ENCODE measurements around the gene MTOR.

The MTOR gene

GRCh38 chr1:11216074-11216473 lies 46.3 kb downstream of the MTOR start:
- no peak for DNase-seq (ENCODE audit: low spot score)

- DNase-seq (ENCODE audit: low spot score): no peak
Observed at GRCh38 chr1:11215381-11216005, 46.9 kb downstream of the MTOR start.

- no peak for DNase-seq (ENCODE audit: low spot score)
Observed at GRCh38 chr1:11214698-11215380, 47.5 kb downstream of the MTOR start.

GRCh38 chr1:11211925-11212587 lies 50.3 kb downstream of the MTOR start:
- no peak for DNase-seq (ENCODE audit: low spot score)

- no peak for DNase-seq (ENCODE audit: low spot score)
Observed at GRCh38 chr1:11211461-11211860, 50.9 kb downstream of the MTOR start.

- no peak for DNase-seq (ENCODE audit: low spot score)
Observed at GRCh38 chr1:11207898-11208611, 54.3 kb downstream of the MTOR start.

- DNase-seq (ENCODE audit: low spot score): peak; percentile 9
Observed at GRCh38 chr1:11204396-11205190, 57.8 kb downstream of the MTOR start.

GRCh38 chr1:11198851-11199594 lies 63.3 kb downstream of the MTOR start:
- no peak for DNase-seq (ENCODE audit: low spot score)

GRCh38 chr1:11198257-11198656 lies 64.1 kb downstream of the MTOR start:
- DNase-seq (ENCODE audit: low spot score): no peak

- DNase-seq (ENCODE audit: low spot score): no peak
Observed at GRCh38 chr1:11197359-11197758, 65.0 kb downstream of the MTOR start.

- peak; percentile 19 for DNase-seq (ENCODE audit: low spot score)
Observed at GRCh38 chr1:11196945-11197344, 65.4 kb downstream of the MTOR start.

- DNase-seq (ENCODE audit: low spot score): no peak
Observed at GRCh38 chr1:11194407-11195176, 67.8 kb downstream of the MTOR start.

GRCh38 chr1:11193376-11193775 lies 69.0 kb downstream of the MTOR start:
- DNase-seq (ENCODE audit: low spot score): no peak

- DNase-seq (ENCODE audit: low spot score): no peak
Observed at GRCh38 chr1:11188858-11189451, 73.4 kb downstream of the MTOR start, which contains the start of gene ANGPTL7. ANGPTL7 (plus strand) TSS chr1:11189355; CDS start chr1:11189580, 225 bp downstream.

GRCh38 chr1:11188381-11188780 lies 74.0 kb downstream of the MTOR start:
- no peak for DNase-seq (ENCODE audit: low spot score)

- DNase-seq (ENCODE audit: low spot score): no peak
Observed at GRCh38 chr1:11187931-11188330, 74.4 kb downstream of the MTOR start.

- DNase-seq (ENCODE audit: low spot score): no peak
Observed at GRCh38 chr1:11187494-11187893, 74.9 kb downstream of the MTOR start.

- no peak for DNase-seq (ENCODE audit: low spot score)
Observed at GRCh38 chr1:11187000-11187399, 75.4 kb downstream of the MTOR start.

- DNase-seq (ENCODE audit: low spot score): no peak
Observed at GRCh38 chr1:11184973-11185372, 77.4 kb downstream of the MTOR start.

- no peak for DNase-seq (ENCODE audit: low spot score)
Observed at GRCh38 chr1:11182884-11183283, 79.5 kb downstream of the MTOR start.
